Measurements from ENCODE around the gene MAST4. TPM values are rescaled to one million over a fixed set of nuclear protein-coding genes. Genes with fewer than 3 reads are reported as not detected.
A peak's percentile ranks its signal among the peaks of the same experiment; 100 is the strongest.

MAST4 gene
- polyA plus RNA-seq, 1 experiment = 11.6 TPM

DNA sequence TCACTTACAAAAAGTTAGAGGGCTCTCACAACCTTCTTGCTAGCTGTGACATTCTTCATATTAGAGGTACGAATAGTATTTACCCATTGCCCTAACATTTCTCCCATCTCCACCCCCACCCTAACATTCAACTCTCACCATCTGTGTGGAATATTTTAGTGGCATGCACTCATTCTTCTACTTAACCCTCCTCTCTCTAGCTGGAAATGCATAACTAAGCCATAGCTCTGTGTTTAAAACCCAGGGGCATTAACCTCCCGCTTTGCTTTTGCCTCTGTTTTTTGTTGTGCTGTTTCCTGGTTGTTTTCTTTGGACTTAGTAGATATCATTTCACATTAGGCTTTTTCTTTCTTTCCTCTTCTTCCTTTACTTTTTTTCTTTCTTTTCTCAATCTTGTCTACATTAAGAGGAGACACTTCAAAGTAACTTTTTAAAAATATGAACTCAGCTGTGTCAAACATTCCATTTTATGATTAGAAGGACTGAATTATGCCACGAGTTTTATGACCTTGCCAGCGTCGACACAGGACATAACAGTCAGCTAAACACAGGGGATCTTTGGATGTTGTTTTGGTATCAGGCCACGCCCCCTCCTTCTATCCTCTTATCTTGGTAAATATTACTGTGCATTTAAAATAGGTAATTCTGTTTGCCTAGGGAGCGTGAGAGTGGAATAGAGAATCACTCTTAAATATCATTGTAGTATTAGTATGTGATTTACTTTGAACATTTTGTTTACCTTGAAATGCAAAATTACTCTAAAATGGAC lies 364.4 kb downstream of the MAST4 start:
- DNase-seq (ENCODE audit: low read depth, low spot score) = no peak
- Histone ChIP-seq H3K4me3 (ENCODE audit: low read depth, low read length) (peak overlapping the region; percentile 70), H3K27ac (ENCODE audit: low read depth, low read length) (no peak overlapping the region), H3K9me3 (ENCODE audit: control insufficient read depth, insufficient read depth, low read length) (no peaks in the 10 kb centered on the region), H3K27me3 (ENCODE audit: control insufficient read depth, insufficient read depth, low read length) (no peaks in the 10 kb centered on the region)
- TF ChIP-seq, protein P1, sequence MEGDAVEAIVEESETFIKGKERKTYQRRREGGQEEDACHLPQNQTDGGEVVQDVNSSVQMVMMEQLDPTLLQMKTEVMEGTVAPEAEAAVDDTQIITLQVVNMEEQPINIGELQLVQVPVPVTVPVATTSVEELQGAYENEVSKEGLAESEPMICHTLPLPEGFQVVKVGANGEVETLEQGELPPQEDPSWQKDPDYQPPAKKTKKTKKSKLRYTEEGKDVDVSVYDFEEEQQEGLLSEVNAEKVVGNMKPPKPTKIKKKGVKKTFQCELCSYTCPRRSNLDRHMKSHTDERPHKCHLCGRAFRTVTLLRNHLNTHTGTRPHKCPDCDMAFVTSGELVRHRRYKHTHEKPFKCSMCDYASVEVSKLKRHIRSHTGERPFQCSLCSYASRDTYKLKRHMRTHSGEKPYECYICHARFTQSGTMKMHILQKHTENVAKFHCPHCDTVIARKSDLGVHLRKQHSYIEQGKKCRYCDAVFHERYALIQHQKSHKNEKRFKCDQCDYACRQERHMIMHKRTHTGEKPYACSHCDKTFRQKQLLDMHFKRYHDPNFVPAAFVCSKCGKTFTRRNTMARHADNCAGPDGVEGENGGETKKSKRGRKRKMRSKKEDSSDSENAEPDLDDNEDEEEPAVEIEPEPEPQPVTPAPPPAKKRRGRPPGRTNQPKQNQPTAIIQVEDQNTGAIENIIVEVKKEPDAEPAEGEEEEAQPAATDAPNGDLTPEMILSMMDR (IDR thresholded peaks at IDR 0.05; ENCODE audit: low read depth, low read length) = no peak
- POLR2A ChIA-PET = interaction anchor here (0.6 to 1.6 kb wide), 4 partner anchors 50 to 132 kb away, joined by 3 to 12 read pairs (median 4); no protein-coding TSS in a partner anchor
- CTCF ChIA-PET = interaction anchor here (0.6 to 4.7 kb wide), 5 partner anchors 10 to 654 kb away, joined by 3 to 27 read pairs (median 6); no protein-coding TSS in a partner anchor

DNA sequence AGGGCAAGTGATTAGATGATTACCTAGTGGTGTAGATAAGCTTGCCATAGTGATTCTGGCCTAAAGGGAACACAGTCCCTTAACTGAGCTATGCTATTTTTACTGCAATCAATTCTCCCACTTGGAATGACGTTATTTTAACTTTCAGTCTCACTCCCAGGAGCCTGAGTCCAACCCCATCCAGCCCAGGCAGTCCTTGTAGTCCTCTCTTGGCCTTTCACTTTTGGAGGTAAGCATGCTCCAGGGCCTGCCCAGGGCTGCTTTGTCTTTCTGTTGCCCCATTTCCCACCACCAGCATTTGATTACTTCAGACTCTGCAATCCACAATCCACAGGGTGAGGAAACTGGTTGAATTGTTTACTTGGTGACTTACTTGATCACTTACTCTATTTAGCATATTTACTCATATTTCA lies 367.4 kb downstream of the MAST4 start:
- CTCF ChIA-PET = interaction anchor here (1.0 to 1.3 kb wide), 2 partner anchors 26 to 149 kb away, joined by 3 read pairs; no protein-coding TSS in a partner anchor
- H3K27ac ChIP-seq (ENCODE audit: low read depth, low read length) = no peak overlapping the region
- H3K4me3 ChIP-seq (ENCODE audit: low read depth, low read length) = no peak overlapping the region
- no peak for DNase-seq (ENCODE audit: low read depth, low spot score)
- H3K9me3 ChIP-seq (ENCODE audit: control insufficient read depth, insufficient read depth, low read length) = no peaks in the 10 kb centered on the region
- TF ChIP-seq, protein P1 (IDR thresholded peaks at IDR 0.05; ENCODE audit: low read depth, low read length) = no peak
- no peaks in the 10 kb centered on the region for H3K27me3 ChIP-seq (ENCODE audit: control insufficient read depth, insufficient read depth, low read length)
- POLR2A ChIA-PET = no interaction called here

DNA sequence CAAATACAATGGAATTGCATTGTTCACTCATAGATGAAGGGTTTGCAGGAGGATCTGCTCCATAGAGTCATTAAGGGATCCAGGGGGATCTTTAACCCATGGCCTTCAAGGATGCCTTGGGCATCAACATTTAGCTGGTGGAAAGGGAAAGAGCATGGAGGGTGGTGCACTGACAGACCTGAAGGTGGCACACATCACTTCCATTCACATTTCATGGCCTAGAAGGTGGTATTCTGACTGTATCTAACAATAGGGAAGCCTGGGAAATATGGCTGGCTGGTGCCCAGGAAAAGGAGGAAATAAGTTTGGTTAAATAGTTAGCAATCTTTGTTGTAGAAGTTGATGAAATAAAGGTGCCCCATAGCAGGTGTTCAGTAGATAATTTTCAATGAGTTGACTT lies 370.2 kb downstream of the MAST4 start:
- H3K4me3 ChIP-seq (ENCODE audit: low read depth, low read length) = no peak overlapping the region
- ChIA-PET CTCF (interaction anchor here (1.1 to 2.4 kb wide), 4 partner anchors 13 to 183 kb away, joined by 3 to 12 read pairs (median 7); no protein-coding TSS in a partner anchor), POLR2A (no interaction called here)
- TF ChIP-seq, protein P1 (IDR thresholded peaks at IDR 0.05; ENCODE audit: low read depth, low read length) = no peak
- no peak for DNase-seq (ENCODE audit: low read depth, low spot score)
- H3K27ac ChIP-seq (ENCODE audit: low read depth, low read length) = no peak overlapping the region
- no peaks in the 10 kb centered on the region for H3K9me3 ChIP-seq (ENCODE audit: control insufficient read depth, insufficient read depth, low read length)
- H3K27me3 ChIP-seq (ENCODE audit: control insufficient read depth, insufficient read depth, low read length) = no peaks in the 10 kb centered on the region

DNA sequence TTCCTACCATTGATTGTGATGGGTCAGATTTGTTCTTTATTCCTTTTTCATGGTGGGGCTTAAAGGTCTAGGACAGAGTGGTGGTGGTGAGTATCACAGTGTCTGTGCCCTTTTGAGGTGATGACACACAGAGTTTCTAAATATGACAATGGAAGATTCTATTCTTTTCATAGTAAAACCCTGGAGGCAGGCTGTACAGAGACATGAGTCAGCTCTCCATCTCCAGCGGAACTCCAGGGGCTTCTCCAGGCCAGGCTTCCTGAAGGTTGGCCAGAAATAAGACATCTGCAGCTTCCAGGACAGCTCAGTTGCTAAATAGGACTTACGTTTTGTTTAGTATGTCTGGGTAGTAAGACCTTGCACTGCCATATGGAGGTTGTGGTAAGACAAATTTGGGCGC lies 370.9 kb downstream of the MAST4 start:
- ChIA-PET CTCF (interaction anchor here (1.1 to 2.4 kb wide), 4 partner anchors 12 to 183 kb away, joined by 3 to 12 read pairs (median 7); no protein-coding TSS in a partner anchor), POLR2A (no interaction called here)
- TF ChIP-seq, protein P1 (IDR thresholded peaks at IDR 0.05; ENCODE audit: low read depth, low read length) = no peak
- Histone ChIP-seq H3K4me3 (ENCODE audit: low read depth, low read length) (no peak overlapping the region), H3K27ac (ENCODE audit: low read depth, low read length) (peak overlapping the region; percentile 49), H3K27me3 (ENCODE audit: control insufficient read depth, insufficient read depth, low read length) (no peaks in the 10 kb centered on the region), H3K9me3 (ENCODE audit: control insufficient read depth, insufficient read depth, low read length) (no peaks in the 10 kb centered on the region)
- peak; percentile 61 for DNase-seq (ENCODE audit: low read depth, low spot score)

DNA sequence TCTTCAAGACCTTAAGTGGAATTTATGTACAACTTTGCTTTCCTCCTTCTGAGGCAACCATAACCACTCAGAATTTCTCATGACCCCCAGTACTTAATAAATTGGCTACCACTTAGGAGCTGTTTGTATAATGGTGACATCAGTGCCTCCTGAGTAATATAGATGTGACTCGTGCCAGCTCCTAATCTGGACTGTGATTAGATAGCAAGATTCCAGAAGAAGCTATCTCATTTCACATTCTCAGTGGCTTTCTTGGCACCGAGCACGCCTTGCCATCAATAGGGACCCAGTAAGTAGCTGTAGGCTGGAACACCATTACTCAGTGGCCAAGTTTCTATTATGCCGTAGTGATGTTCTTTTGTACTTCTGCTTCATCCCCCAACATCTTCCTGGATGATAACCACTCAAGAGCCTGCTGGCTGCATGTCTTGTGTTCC lies 371.7 kb downstream of the MAST4 start:
- Histone ChIP-seq H3K4me3 (ENCODE audit: low read depth, low read length) (no peak overlapping the region), H3K27me3 (ENCODE audit: control insufficient read depth, insufficient read depth, low read length) (no peaks in the 10 kb centered on the region), H3K27ac (ENCODE audit: low read depth, low read length) (no peak overlapping the region), H3K9me3 (ENCODE audit: control insufficient read depth, insufficient read depth, low read length) (no peaks in the 10 kb centered on the region)
- DNase-seq (ENCODE audit: low read depth, low spot score) = no peak
- POLR2A ChIA-PET = no interaction called here
- TF ChIP-seq, protein P1 (IDR thresholded peaks at IDR 0.05; ENCODE audit: low read depth, low read length) = no peak
- CTCF ChIA-PET = interaction anchor here (0.6 to 2.4 kb wide), 4 partner anchors 11 to 182 kb away, joined by 3 to 12 read pairs (median 7); no protein-coding TSS in a partner anchor
